ENCODE measurements around the gene NAMPT. TPM values are rescaled to one million over a fixed set of nuclear protein-coding genes. Genes with fewer than 3 reads are reported as not detected.

The NAMPT gene
- total and polyA plus RNA-seq, 9 of the 15 experiments (the other 6 are each of a cell fraction or from before 2014, with no cell fraction given): 41.1 to 160 (median 106) TPM

GRCh38 chr7:106285051-106285854, 470 bp upstream of the NAMPT start (continued):
- TF ChIP-seq, protein P1, sequence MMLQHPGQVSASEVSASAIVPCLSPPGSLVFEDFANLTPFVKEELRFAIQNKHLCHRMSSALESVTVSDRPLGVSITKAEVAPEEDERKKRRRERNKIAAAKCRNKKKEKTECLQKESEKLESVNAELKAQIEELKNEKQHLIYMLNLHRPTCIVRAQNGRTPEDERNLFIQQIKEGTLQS (IDR thresholded peaks at IDR 0.05): no peak
- TF ChIP-seq, protein P1 (CRISPR knock-in tag; conservative IDR thresholded peaks at IDR 0.05): peak; percentile 84; the same call in 1 of the 2 replicates
- TF ChIP-seq, protein P2, sequence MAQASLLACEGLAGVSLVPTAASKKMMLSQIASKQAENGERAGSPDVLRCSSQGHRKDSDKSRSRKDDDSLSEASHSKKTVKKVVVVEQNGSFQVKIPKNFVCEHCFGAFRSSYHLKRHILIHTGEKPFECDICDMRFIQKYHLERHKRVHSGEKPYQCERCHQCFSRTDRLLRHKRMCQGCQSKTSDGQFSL (CRISPR knock-in tag; IDR thresholded peaks at IDR 0.05): no peak
- TF ChIP-seq, protein P2 (tag; IDR thresholded peaks at IDR 0.05): no peak
- peak; percentile 69 for TF ChIP-seq NBN (IDR thresholded peaks at IDR 0.05; ENCODE audit: low read depth)
- TF ChIP-seq RHOXF2B (CRISPR knock-in tag; conservative IDR thresholded peaks at IDR 0.05): no peak
- no peak for TF ChIP-seq HMG20A (CRISPR knock-in tag; conservative IDR thresholded peaks at IDR 0.05)
- TF ChIP-seq KLF13 (tag; IDR thresholded peaks at IDR 0.05; ENCODE audit: borderline replicate concordance, low read depth): peak; percentile 93; the same call in 1 of the 2 replicates
- no peak for TF ChIP-seq SMARCB1 (IDR thresholded peaks at IDR 0.05; ENCODE audit: insufficient read length, low read depth)
- TF ChIP-seq, protein P3, sequence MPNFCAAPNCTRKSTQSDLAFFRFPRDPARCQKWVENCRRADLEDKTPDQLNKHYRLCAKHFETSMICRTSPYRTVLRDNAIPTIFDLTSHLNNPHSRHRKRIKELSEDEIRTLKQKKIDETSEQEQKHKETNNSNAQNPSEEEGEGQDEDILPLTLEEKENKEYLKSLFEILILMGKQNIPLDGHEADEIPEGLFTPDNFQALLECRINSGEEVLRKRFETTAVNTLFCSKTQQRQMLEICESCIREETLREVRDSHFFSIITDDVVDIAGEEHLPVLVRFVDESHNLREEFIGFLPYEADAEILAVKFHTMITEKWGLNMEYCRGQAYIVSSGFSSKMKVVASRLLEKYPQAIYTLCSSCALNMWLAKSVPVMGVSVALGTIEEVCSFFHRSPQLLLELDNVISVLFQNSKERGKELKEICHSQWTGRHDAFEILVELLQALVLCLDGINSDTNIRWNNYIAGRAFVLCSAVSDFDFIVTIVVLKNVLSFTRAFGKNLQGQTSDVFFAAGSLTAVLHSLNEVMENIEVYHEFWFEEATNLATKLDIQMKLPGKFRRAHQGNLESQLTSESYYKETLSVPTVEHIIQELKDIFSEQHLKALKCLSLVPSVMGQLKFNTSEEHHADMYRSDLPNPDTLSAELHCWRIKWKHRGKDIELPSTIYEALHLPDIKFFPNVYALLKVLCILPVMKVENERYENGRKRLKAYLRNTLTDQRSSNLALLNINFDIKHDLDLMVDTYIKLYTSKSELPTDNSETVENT (CRISPR knock-in tag; IDR thresholded peaks at IDR 0.05): peak; percentile 29; the same call in 1 of the 2 replicates
- TF ChIP-seq ETV5 (CRISPR knock-in tag; IDR thresholded peaks at IDR 0.05; ENCODE audit: low read depth): no peak
- no peak for TF ChIP-seq MTF1 (CRISPR knock-in tag; IDR thresholded peaks at IDR 0.05; ENCODE audit: borderline replicate concordance)
- TF ChIP-seq STAT5B (CRISPR knock-in tag; IDR thresholded peaks at IDR 0.05): no peak
- no peak for TF ChIP-seq ZNF398 (CRISPR knock-in tag; IDR thresholded peaks at IDR 0.05)
- TF ChIP-seq, protein P4, sequence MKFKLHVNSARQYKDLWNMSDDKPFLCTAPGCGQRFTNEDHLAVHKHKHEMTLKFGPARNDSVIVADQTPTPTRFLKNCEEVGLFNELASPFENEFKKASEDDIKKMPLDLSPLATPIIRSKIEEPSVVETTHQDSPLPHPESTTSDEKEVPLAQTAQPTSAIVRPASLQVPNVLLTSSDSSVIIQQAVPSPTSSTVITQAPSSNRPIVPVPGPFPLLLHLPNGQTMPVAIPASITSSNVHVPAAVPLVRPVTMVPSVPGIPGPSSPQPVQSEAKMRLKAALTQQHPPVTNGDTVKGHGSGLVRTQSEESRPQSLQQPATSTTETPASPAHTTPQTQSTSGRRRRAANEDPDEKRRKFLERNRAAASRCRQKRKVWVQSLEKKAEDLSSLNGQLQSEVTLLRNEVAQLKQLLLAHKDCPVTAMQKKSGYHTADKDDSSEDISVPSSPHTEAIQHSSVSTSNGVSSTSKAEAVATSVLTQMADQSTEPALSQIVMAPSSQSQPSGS (CRISPR knock-in tag; IDR thresholded peaks at IDR 0.05): no peak

All from K562 (cell line).